H1 (cell line): ENCODE measurements around the gene CAMK2B. TPM values are rescaled to one million over a fixed set of nuclear protein-coding genes. Genes with fewer than 3 reads are reported as not detected.

Source experiments
- CTCF ChIA-PET: fragments of 300-600 bp; sonication (Branson Sonifier 250); formaldehyde crosslinking; loops from one replicate; lab custom pipeline; 2021; ENCODE audit not compliant: partially characterized antibody; lab: Charles Lee
- POLR2A ChIA-PET: fragments of 300-600 bp; sonication (Branson Sonifier 250); formaldehyde crosslinking; loops from one replicate; lab custom pipeline; 2021; ENCODE audit warnings: inconsistent platforms; ENCODE audit not compliant: partially characterized antibody; lab: Charles Lee
- DNase-seq, 2 experiments: peaks; one replicate each; pipeline versions ENCODE4 v3.0.0 to v3.0.0-alpha.2; 2010 to 2022; ENCODE audit warnings: low spot score in 2 of 2, low read depth in 1 of 2, mixed read lengths in 1 of 2
- FAIRE-seq: peaks from 2 replicates; lab custom pipeline; 2011; peaks lifted over from hg19 to GRCh38; lab: Jason Lieb, UNC
- H2AFZ ChIP-seq: 2 replicates; pipeline ENCODE4 v1.8.1; 2012; ENCODE audit warnings: low read length, inconsistent platforms
- H2AK5ac ChIP-seq: 2 replicates; pipeline ENCODE4 v1.6.1; 2013; ENCODE audit warnings: low read depth, low read length
- H2BK120ac ChIP-seq: replicated peaks from 2 replicates; pipeline ENCODE3; 2013; ENCODE audit warnings: low read depth, low read length, inconsistent platforms
- H2BK12ac ChIP-seq: 2 replicates; pipeline ENCODE4 v1.6.1; 2013; ENCODE audit warnings: low read depth, low read length
- H2BK15ac ChIP-seq: 2 replicates; pipeline ENCODE4 v1.6.1; 2013; ENCODE audit warnings: low read length
- H2BK20ac ChIP-seq: 2 replicates; pipeline ENCODE4 v1.6.1; 2013; ENCODE audit warnings: low read length
- H2BK5ac ChIP-seq: 2 replicates; pipeline ENCODE4 v1.6.1; 2013; ENCODE audit warnings: low read depth, low read length
- H3K14ac ChIP-seq: 2 replicates; pipeline ENCODE4 v1.6.1; 2013; ENCODE audit warnings: inconsistent platforms; ENCODE audit not compliant: insufficient read length
- H3K18ac ChIP-seq: 2 replicates; pipeline ENCODE4 v1.6.1; 2013; ENCODE audit warnings: low read length; ENCODE audit errors: extremely low read depth
- H3K23ac ChIP-seq: 2 replicates; pipeline ENCODE4 v1.6.1; 2013; ENCODE audit warnings: inconsistent platforms; ENCODE audit not compliant: insufficient read length
- H3K23me2 ChIP-seq: 2 replicates; pipeline ENCODE4 v1.6.1; 2013; ENCODE audit warnings: low read depth, low read length
- H3K27ac ChIP-seq: 2 replicates; pipeline ENCODE4 v1.6.1; 2011; ENCODE audit warnings: low read depth, low read length, inconsistent platforms
- H3K27me3 ChIP-seq, 4 experiments: replicated peaks in 1 of 4; 1 replicate in 1 of 4; 2 replicates in 3 of 4; pipeline versions ENCODE4 v1.6.1 to v1.8.1; 2011 to 2013; ENCODE audit warnings: low read length in 3 of 4, mild to moderate bottlenecking in 3 of 4, inconsistent platforms in 2 of 4, mixed read lengths in 2 of 4, moderate library complexity in 1 of 4; ENCODE audit not compliant: control insufficient read depth in 3 of 4, insufficient read depth in 3 of 4; ENCODE audit errors: extremely low read depth in 1 of 4
- H3K36me3 ChIP-seq, 4 experiments: 2 replicates each; pipeline versions ENCODE4 v1.6.1 to v1.8.1; 2011 to 2013; ENCODE audit warnings: mild to moderate bottlenecking in 4 of 4, low read length in 3 of 4, moderate library complexity in 2 of 4, control low read depth in 1 of 4, inconsistent platforms in 1 of 4; ENCODE audit not compliant: insufficient read depth in 4 of 4, control insufficient read depth in 2 of 4
- H3K4ac ChIP-seq: replicated peaks from 2 replicates; pipeline ENCODE3; 2013; ENCODE audit warnings: low read length, low read depth, mixed read lengths, inconsistent platforms; ENCODE audit not compliant: insufficient read length
- H3K4me1 ChIP-seq, 4 experiments: replicated peaks in 1 of 4; 1 replicate in 1 of 4; 2 replicates in 3 of 4; pipeline versions ENCODE4 v1.6.1 to v1.8.1; 2011 to 2013; ENCODE audit warnings: low read length in 3 of 4, inconsistent platforms in 2 of 4, mixed read lengths in 1 of 4; ENCODE audit not compliant: insufficient read depth in 4 of 4, control insufficient read depth in 3 of 4
- H3K4me2 ChIP-seq, 2 experiments: 2 replicates each; pipeline versions ENCODE4 v1.6.1 to v1.8.1; 2011 to 2013; ENCODE audit warnings: low read depth in 2 of 2, low read length in 2 of 2, control low read depth in 1 of 2, inconsistent platforms in 1 of 2, mild to moderate bottlenecking in 1 of 2; ENCODE audit not compliant: insufficient read depth in 1 of 2
- H3K4me3 ChIP-seq, 4 experiments: fragments of 200-600, 300-600 bp in 1 of 4; sonication (generic), shearing (Covaris generic), sonication (Bioruptor Twin) in 1 of 4; 2 replicates each; pipeline versions ENCODE4 v1.5.1 to v1.8.1; 2011 to 2016; ENCODE audit warnings: low read length in 4 of 4, low read depth in 3 of 4, control low read depth in 2 of 4, inconsistent platforms in 2 of 4, mild to moderate bottlenecking in 2 of 4, mixed read lengths in 1 of 4, moderate library complexity in 1 of 4; ENCODE audit not compliant: insufficient read depth in 2 of 4; ENCODE audit errors: extremely low read depth in 1 of 4
- H3K56ac ChIP-seq: replicated peaks from 2 replicates; pipeline ENCODE3; 2013; ENCODE audit warnings: low read depth, mild to moderate bottlenecking, mixed read lengths, low read length, inconsistent platforms; ENCODE audit not compliant: insufficient read length
- H3K79me1 ChIP-seq: 2 replicates; pipeline ENCODE4 v1.6.1; 2013; ENCODE audit warnings: low read depth, low read length, control low read depth
- H3K79me2 ChIP-seq, 2 experiments: 2 replicates each; pipeline versions ENCODE4 v1.6.1 to v1.8.1; 2012 to 2013; ENCODE audit warnings: low read length in 2 of 2, mild to moderate bottlenecking in 2 of 2, inconsistent platforms in 1 of 2; ENCODE audit not compliant: insufficient read depth in 2 of 2, control insufficient read depth in 1 of 2
- H3K9ac ChIP-seq, 4 experiments: replicated peaks in 1 of 4; 1 replicate in 1 of 4; 2 replicates in 3 of 4; pipeline versions ENCODE4 v1.6.1 to v1.8.1; 2011 to 2013; ENCODE audit warnings: low read depth in 3 of 4, low read length in 3 of 4, control low read depth in 2 of 4, mild to moderate bottlenecking in 2 of 4, moderate library complexity in 2 of 4, inconsistent platforms in 1 of 4; ENCODE audit errors: extremely low read depth in 1 of 4
- H3K9me3 ChIP-seq, 2 experiments: 2 replicates each; pipeline versions ENCODE4 v1.6.1 to v1.8.1; 2012 to 2013; ENCODE audit warnings: mild to moderate bottlenecking in 2 of 2, moderate library complexity in 2 of 2, control low read depth in 1 of 2, inconsistent platforms in 1 of 2, low read depth in 1 of 2, low read length in 1 of 2, mixed read lengths in 1 of 2; ENCODE audit not compliant: insufficient read depth in 2 of 2
- H4K20me1 ChIP-seq, 2 experiments: replicated peaks in 1 of 2; 2 replicates each; pipeline versions ENCODE3 to v1.8.1; 2011 to 2013; ENCODE audit warnings: inconsistent platforms in 2 of 2, low read length in 2 of 2, mild to moderate bottlenecking in 1 of 2; ENCODE audit not compliant: insufficient read depth in 2 of 2, control insufficient read depth in 1 of 2
- H4K5ac ChIP-seq: 2 replicates; pipeline ENCODE4 v1.6.1; 2013; ENCODE audit warnings: low read length, low read depth, mixed read lengths, inconsistent platforms; ENCODE audit not compliant: insufficient read length
- H4K8ac ChIP-seq: 2 replicates; pipeline ENCODE4 v1.8.0; 2013; ENCODE audit warnings: mild to moderate bottlenecking, moderate library complexity, low read length, inconsistent platforms; ENCODE audit not compliant: insufficient read depth; ENCODE audit errors: extremely low read depth
- H4K91ac ChIP-seq: replicated peaks from 2 replicates; pipeline ENCODE3; 2013; ENCODE audit warnings: low read length, mixed read lengths, inconsistent platforms; ENCODE audit not compliant: insufficient read length
- RAD21 ChIP-seq, 2 experiments: IDR thresholded peaks in 1 of 2; conservative IDR thresholded peaks in 1 of 2; 2 replicates each; pipeline ENCODE4 v1.6.1; 2011; ENCODE audit warnings: low read depth in 2 of 2, low read length in 2 of 2, improper control_type of control experiment in 1 of 2, inconsistent platforms in 1 of 2, mild to moderate bottlenecking in 1 of 2, moderate library complexity in 1 of 2
- WGBS, 2 experiments: shearing (Covaris generic) in 1 of 2; methylation state at CpG; one replicate each; pipeline versions ENCODE4 v1.1.6 to v1.1.7; 2013 to 2015; ENCODE audit warnings: low lambda C conversion rate in 2 of 2, mixed read lengths in 2 of 2, inconsistent platforms in 1 of 2, low coverage in 1 of 2, missing lambda C conversion rate in 1 of 2; ENCODE audit not compliant: insufficient replicate concordance in 2 of 2, insufficient coverage in 1 of 2, insufficient read length in 1 of 2; ENCODE audit errors: extremely low coverage in 1 of 2, missing lambda C conversion rate in 1 of 2; 5-methylcytosine and 5-hydroxymethylcytosine counted together
- polyA plus RNA-seq, 7 experiments: library from polyadenylated mRNA; depleted of rRNA in 3 of 7; stranded (reverse) in 5 of 7; unstranded in 2 of 7; fragments of >200 nt in 5 of 7; fragments of 200-250 nt in 2 of 7; gene quantifications; 1 replicate in 5 of 7; 2 replicates in 1 of 7; 4 replicates in 1 of 7; pipeline versions ENCODE4 v1.2.1 to v1.2.3, GENCODE V29; 2011 to 2013; ENCODE audit warnings: missing spikeins in 2 of 7, mixed read lengths in 2 of 7
- total RNA-seq: library from RNA; stranded (reverse); fragmentation: NEBNext Ultra II Directional; extraction: Animal tissue kit (Norgen Biotek cat#: 25700); gene quantifications from 2 replicates; pipeline ENCODE4 v1.2.1, GENCODE V29; 2021

CAMK2B gene
- total and polyA plus RNA-seq, 2 of the 8 experiments (the other 6 are each of a cell fraction or from before 2014, with no cell fraction given), result 0.05 to 0.15 TPM

- Histone ChIP-seq H2BK120ac (no peak overlapping the region), H4K5ac (no peak overlapping the region), H3K79me2 (no peaks in the 10 kb centered on the region), H3K23ac (no peak overlapping the region), H4K20me1 (no peaks in the 10 kb centered on the region), H4K91ac (no peak overlapping the region), H3K4me1 (peaks cover 0 to 2% (median 0%) of the 10 kb centered on the region in 4 experiments; a peak in 2 of 7 replicates), H3K9me3 (no peaks in the 10 kb centered on the region), H3K4me3 (no peak overlapping the region), H2BK5ac (no peak overlapping the region), H3K18ac (no peak overlapping the region), H3K4me2 (no peak overlapping the region), H3K36me3 (no peaks in the 10 kb centered on the region), H3K79me1 (no peaks in the 10 kb centered on the region), H2AK5ac (no peak overlapping the region), H3K27me3 (no peaks in the 10 kb centered on the region), H4K8ac (no peak overlapping the region), H3K4ac (no peak overlapping the region), H2BK15ac (no peak overlapping the region), H3K27ac (no peak overlapping the region), H2BK12ac (no peak overlapping the region), H3K9ac (no peak overlapping the region), H2AFZ (no peak overlapping the region), H3K14ac (no peak overlapping the region), H2BK20ac (no peak overlapping the region), H3K23me2 (no peaks in the 10 kb centered on the region), H3K56ac (no peak overlapping the region)
- FAIRE-seq (no peak), DNase-seq (no peak)
- CTCF ChIA-PET, result interaction anchor here (0.7 to 3.2 kb wide), 5 partner anchors 10 to 88 kb away, joined by 3 to 15 read pairs (median 7); no protein-coding TSS in a partner anchor
- POLR2A ChIA-PET, result interaction anchor here (0.6 kb wide), 1 partner anchor 521 kb away, joined by 3 read pairs; no protein-coding TSS in a partner anchor
- 82% methylated on average over 15 of the region's 17 CpGs; no CpG with 5 or more reads in 1 of the 2 experiments for WGBS, 2 experiments
- TF ChIP-seq RAD21 (IDR thresholded peaks at IDR 0.05 in 1 of 2, conservative IDR thresholded peaks at IDR 0.05 in 1 of 2; ENCODE audit: low read depth in 2 of 2, low read length in 2 of 2), result no peak
Measured at GRCh38 chr7:44238116-44238695, 87.2 kb downstream of the CAMK2B start.
